ENCODE data around the gene PHLDA2. TPM values are rescaled to one million over a fixed set of nuclear protein-coding genes. Genes with fewer than 3 reads are reported as not detected.

PHLDA2 gene
- total and polyA plus RNA-seq, 8 donors = 0.16 to 9.0 (median 2.6) TPM

DNA sequence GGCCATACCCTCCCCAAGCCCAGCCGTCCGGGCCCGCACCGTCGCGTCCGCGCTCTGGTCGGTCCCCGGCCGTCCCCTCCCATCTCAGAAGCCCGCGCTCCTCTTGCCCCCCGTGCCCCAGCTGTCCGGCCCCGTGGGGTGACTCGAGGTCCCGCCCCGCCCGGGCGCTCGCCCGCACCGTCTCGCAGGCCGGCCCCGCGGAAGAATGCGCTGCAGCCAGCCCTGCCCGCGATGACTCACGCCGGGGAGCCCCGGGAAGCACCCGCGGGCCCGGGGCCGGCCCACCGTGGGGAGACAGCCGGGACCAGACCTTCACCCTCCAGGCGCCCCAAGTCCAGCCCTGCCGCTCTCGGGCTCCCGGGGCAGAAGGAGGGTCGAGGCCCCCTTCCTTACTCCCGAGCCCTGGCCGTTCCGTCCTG is 320 bp upstream of the PHLDA2 start:
- intact Hi-C loops (cut with DNase I) = no loop called here
- Histone ChIP-seq H3K27ac (peak overlapping the region in 2 of 4 donors; percentile 68 to 70), H3K4me1 (peaks cover 0 to 9% (median 6%) of the 10 kb centered on the region in 3 donors), H3K9me3 (no peaks in the 10 kb centered on the region), H3K27me3 (no peaks in the 10 kb centered on the region), H3K36me3 (no peaks in the 10 kb centered on the region), H3K4me3 (peak overlapping the region in 3 of 4 donors; percentile 27 to 71 (median 53))
- peak; percentile 40 to 67 (median 56) for ATAC-seq
- 1 to 2% methylated on average over 34 to 48 of the region's 48 CpGs for WGBS, 2 donors
- peak in 5 of 6 donors; percentile 35 to 84 (median 74) for DNase-seq
- no peak for FAIRE-seq
- no peak for TF ChIP-seq CTCF (IDR thresholded peaks at IDR 0.05)

DNA sequence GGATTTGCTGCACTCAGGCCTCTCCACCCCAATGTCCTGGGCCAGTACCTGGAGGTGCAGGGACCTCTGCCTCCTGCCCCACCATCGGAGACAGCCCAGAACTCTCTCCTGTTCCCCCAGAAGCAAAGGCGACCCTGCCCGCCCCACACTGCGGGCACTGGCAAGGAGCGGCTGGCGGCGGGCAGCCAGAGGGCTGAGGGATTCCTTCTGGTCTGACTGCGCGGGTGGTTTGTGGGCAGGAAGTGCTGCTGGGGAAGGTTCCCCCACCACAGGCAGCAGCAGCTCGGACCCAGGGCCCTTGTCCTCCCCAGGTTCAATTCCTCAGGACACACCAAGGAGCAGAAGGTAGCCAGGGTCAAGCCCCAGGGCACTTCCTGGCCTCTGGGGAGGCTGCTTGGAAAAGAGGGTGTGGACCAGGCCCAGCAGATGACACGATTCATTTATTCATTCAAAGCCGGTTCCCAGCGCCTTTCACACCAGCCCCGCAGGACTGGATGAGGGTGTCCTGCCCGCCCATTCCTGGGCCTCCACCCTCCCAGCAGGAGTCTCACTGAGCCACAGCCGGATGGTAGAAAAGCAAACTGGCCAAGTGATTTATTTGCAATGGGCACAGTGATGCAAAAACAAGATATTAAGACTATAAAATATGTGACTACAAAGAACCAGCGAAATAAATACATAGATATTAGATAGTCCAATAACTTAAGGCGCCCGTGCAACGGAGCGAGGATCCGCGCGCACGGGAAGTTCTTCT is 1.2 kb downstream of the PHLDA2 start:
- peaks cover 0 to 9% (median 6%) of the 10 kb centered on the region in 3 donors for H3K4me1 ChIP-seq
- 55 to 58% methylated on average over 25 of the region's 25 CpGs for WGBS, 2 donors
- no peak for FAIRE-seq
- H3K9me3 ChIP-seq = no peaks in the 10 kb centered on the region
- H3K27ac ChIP-seq = peak overlapping the region in 1 of 4 donors; percentile 64
- peak overlapping the region; percentile 27 to 71 (median 52) for H3K4me3 ChIP-seq
- DNase-seq = peak in 4 of 6 donors; percentile 25 to 60 (median 42)
- intact Hi-C loops (cut with DNase I) = no loop called here
- no peak for ATAC-seq
- H3K27me3 ChIP-seq = no peaks in the 10 kb centered on the region
- H3K36me3 ChIP-seq = no peaks in the 10 kb centered on the region
- TF ChIP-seq CTCF (IDR thresholded peaks at IDR 0.05) = no peak

DNA sequence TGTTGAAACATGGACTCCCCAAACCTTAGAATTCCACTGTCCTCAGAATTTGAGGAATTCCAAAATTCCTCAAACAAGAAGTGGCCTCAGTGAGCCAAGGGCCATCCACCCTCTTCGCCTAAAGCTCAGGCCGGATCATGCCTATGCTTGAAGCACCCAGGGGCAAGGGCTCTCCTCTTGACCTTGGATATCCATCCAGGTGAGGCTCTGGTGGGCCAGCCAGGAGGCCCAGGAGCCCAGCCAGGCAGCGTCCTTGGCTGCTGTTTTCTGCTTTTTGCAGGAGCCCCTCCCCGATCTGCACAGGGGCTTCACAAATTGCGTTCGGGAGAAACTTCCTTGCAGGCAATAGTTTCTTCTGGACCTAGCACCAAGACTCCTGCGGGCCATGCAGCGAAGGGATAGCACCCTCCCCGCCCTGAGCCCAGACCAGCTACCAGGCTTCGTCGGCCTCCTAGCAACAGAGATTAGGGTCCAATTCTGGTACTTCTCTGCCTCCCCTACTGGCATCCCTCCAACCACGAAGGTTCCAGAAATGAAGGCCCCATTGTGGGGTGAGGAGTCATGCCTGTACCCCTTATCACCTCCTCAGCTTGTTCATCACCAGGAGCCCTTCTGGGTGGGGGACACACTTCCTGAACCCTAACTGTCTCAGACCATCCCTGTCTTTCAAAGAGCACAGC is 2.0 kb downstream of the PHLDA2 start:
- Histone ChIP-seq H3K9me3 (no peaks in the 10 kb centered on the region), H3K4me1 (peaks cover 0 to 9% (median 6%) of the 10 kb centered on the region in 3 donors), H3K27ac (no peak overlapping the region), H3K36me3 (no peaks in the 10 kb centered on the region), H3K4me3 (no peak overlapping the region), H3K27me3 (no peaks in the 10 kb centered on the region)
- DNase-seq (peak in 3 of 6 donors; percentile 34 to 44 (median 43)), ATAC-seq (no peak), FAIRE-seq (no peak)
- WGBS, 2 donors = 85 to 90% methylated on average over 12 of the region's 12 CpGs
- intact Hi-C loops (cut with DNase I) = no loop called here
- no peak for TF ChIP-seq CTCF (IDR thresholded peaks at IDR 0.05)

GRCh38 chr11:2926611-2927051 is 2.6 kb downstream of the PHLDA2 start:
- Histone ChIP-seq H3K4me3 (no peak overlapping the region), H3K9me3 (no peaks in the 10 kb centered on the region), H3K27ac (no peak overlapping the region), H3K4me1 (peaks cover 0 to 9% (median 6%) of the 10 kb centered on the region in 3 donors), H3K36me3 (no peaks in the 10 kb centered on the region), H3K27me3 (no peaks in the 10 kb centered on the region)
- ATAC-seq (no peak), FAIRE-seq (no peak), DNase-seq (peak in 3 of 6 donors; percentile 16 to 60 (median 45))
- no peak for TF ChIP-seq CTCF (IDR thresholded peaks at IDR 0.05)
- intact Hi-C loops (cut with DNase I) = no loop called here
- WGBS, 2 donors = 91 to 97% methylated on average over 11 of the region's 11 CpGs
